ENCODE data around the gene LTB. TPM values are rescaled to one million over a fixed set of nuclear protein-coding genes. Genes with fewer than 3 reads are reported as not detected.
A peak's percentile ranks its signal among the peaks of the same experiment; 100 is the strongest.
"Not testable (repeated sequence)": the region's sequence is repeated elsewhere in the genome, so short reads cannot be mapped to it uniquely, and the experiment has no call there.

The LTB gene
- total and polyA plus RNA-seq, 9 of the 15 experiments (the other 6 are each of a cell fraction or from before 2014, with no cell fraction given): 0.07 to 0.51 TPM; not detected in 7

DNA sequence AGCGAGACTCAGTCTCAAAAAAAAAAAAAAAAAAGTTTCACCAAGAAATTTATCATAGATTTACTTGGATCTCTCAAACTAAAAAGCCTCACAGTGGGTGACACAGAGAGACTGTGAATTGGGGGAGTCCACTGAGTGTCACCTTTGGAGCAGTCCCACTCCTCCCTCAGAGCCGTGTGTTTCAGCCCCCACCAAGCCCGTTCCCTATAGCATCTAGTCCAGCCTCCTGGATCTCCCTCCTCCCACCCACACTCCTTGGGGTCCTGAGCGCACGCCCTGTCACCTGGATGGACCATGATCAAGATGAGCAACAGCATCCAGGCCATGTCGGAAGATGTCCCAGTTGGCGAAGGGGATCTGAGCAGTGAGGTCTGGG lies 10.2 kb upstream of the LTB start (continued):
- TF ChIP-seq, protein P1, sequence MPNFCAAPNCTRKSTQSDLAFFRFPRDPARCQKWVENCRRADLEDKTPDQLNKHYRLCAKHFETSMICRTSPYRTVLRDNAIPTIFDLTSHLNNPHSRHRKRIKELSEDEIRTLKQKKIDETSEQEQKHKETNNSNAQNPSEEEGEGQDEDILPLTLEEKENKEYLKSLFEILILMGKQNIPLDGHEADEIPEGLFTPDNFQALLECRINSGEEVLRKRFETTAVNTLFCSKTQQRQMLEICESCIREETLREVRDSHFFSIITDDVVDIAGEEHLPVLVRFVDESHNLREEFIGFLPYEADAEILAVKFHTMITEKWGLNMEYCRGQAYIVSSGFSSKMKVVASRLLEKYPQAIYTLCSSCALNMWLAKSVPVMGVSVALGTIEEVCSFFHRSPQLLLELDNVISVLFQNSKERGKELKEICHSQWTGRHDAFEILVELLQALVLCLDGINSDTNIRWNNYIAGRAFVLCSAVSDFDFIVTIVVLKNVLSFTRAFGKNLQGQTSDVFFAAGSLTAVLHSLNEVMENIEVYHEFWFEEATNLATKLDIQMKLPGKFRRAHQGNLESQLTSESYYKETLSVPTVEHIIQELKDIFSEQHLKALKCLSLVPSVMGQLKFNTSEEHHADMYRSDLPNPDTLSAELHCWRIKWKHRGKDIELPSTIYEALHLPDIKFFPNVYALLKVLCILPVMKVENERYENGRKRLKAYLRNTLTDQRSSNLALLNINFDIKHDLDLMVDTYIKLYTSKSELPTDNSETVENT (CRISPR knock-in tag; IDR thresholded peaks at IDR 0.05): no peak
- TF ChIP-seq ADNP (tag; IDR thresholded peaks at IDR 0.05) (no peak), MTF1 (CRISPR knock-in tag; IDR thresholded peaks at IDR 0.05; ENCODE audit: borderline replicate concordance) (no peak)

DNA sequence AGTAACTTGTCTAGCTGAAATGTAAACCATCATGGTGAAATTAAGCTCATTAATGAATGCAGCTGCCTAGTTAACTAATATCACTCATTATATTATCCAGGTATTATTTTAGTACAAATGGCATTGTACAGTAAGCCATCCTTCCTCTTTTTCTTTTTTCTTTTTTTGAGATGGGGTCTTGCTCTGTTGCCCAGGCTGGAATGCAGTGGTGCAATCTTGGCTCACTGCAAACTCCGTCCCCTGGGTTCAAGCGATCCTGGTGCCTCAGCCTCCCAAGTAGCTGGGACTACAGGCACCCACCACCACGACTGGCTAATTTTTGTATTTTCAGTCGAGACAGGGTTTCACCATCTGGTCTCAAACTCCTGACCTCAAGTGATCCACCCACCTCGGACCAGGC lies 8.5 kb upstream of the LTB start:
- CTCF ChIA-PET (ENCODE audit: low intra/inter-chr PET ratio); H3K9me1 ChIP-seq (ENCODE audit: control insufficient read depth, insufficient read depth, low read length); H3K9ac ChIP-seq (ENCODE audit: insufficient read depth in 1 of 2, low read depth in 2 of 2, low read length in 2 of 2); H3K4me3 ChIP-seq; FAIRE-seq; in situ Hi-C loops (cut with MboI); ATAC-seq; H3K4me2 ChIP-seq (ENCODE audit: insufficient read depth, low read length); H3K79me2 ChIP-seq (ENCODE audit: control insufficient read depth, insufficient read depth, low read length); BruUV-seq (replicated peaks); H3K27me3 ChIP-seq (ENCODE audit: control insufficient read depth in 2 of 2, insufficient read depth in 2 of 2, low read length in 2 of 2); H2AFZ ChIP-seq (ENCODE audit: low read depth, low read length); DNase-seq (ENCODE audit: extremely low read depth in 1 of 4, low spot score in 3 of 4); H3K9me3 ChIP-seq (replicated peaks; ENCODE audit: control insufficient read depth, insufficient read depth, low read depth, low read length); H3K27ac ChIP-seq (ENCODE audit: extremely low read depth, low read depth, low read length); H3K36me3 ChIP-seq (ENCODE audit: control insufficient read depth, insufficient read depth, low read length); H4K20me1 ChIP-seq (replicated peaks; ENCODE audit: control insufficient read depth, insufficient read depth, low read length); intact Hi-C loops (cut with micrococcal nuclease): not testable (repeated sequence)
- H3K4me1 ChIP-seq (replicated peaks in 1 of 2; ENCODE audit: control insufficient read depth in 2 of 2, insufficient read depth in 2 of 2, low read length in 2 of 2): peaks cover 28 to 45% of the 10 kb centered on the region in 2 experiments
- peak; percentile 90 for TF ChIP-seq ZNF121 (CRISPR knock-in tag; conservative IDR thresholded peaks at IDR 0.05)
- WGBS (ENCODE audit: insufficient coverage, low coverage, missing lambda C conversion rate): 53% methylated on average over 5 of the region's 5 CpGs
- POLR2A ChIA-PET: interaction anchor here (2.4 kb wide), 1 partner anchor 49 kb away, joined by 8 read pairs; the partner anchor contains the start of gene DDX39B

Measured in K562 (cell line).